ENCODE measurements around the gene P2RY14.

P2RY14 gene

DNA sequence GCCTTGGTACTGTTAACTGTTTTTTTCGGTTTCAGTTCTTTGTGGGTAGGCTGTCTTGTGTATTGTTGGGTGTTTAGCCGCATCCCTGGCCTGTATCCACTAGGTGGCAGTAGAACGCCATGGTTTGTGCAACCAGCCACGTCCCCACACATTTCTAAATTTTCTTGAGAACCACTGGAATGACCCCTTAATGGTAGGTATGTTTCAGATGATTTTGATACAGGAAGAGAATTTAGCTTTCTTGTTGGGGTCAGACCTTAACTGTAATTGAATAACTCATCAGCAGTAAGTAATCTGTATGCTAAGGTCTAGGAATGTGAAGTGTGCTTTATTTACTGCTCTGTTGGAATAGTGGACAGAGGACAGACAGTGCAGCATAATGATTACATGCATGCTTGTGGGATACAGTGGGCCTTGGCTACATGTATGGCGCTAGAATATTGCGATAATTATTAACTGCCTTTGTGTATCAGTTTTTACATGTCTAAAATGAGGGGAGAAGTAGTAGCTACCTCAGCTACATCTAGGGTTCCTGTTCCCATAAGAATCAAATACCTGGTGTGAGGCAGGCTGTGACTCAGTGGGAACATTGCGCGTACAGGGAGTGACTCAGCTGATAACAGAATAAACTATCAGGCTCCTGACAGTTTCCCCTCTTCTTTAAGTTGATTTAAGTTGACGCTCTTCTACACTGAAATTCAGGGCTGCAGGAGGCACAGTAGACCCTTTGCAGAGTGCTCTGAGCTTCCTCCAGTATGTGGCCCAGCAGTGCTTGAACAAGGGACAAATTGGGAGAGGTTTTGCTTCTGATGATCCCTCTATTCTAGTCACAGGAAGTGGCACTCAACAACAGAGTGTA is 50.3 kb downstream of the P2RY14 start:
- no peak overlapping the region for H3K4me3 ChIP-seq (ENCODE audit: low read length)
- DNase-seq (ENCODE audit: low read depth): peak; percentile 89
- TF ChIP-seq, protein P1, sequence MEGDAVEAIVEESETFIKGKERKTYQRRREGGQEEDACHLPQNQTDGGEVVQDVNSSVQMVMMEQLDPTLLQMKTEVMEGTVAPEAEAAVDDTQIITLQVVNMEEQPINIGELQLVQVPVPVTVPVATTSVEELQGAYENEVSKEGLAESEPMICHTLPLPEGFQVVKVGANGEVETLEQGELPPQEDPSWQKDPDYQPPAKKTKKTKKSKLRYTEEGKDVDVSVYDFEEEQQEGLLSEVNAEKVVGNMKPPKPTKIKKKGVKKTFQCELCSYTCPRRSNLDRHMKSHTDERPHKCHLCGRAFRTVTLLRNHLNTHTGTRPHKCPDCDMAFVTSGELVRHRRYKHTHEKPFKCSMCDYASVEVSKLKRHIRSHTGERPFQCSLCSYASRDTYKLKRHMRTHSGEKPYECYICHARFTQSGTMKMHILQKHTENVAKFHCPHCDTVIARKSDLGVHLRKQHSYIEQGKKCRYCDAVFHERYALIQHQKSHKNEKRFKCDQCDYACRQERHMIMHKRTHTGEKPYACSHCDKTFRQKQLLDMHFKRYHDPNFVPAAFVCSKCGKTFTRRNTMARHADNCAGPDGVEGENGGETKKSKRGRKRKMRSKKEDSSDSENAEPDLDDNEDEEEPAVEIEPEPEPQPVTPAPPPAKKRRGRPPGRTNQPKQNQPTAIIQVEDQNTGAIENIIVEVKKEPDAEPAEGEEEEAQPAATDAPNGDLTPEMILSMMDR (IDR thresholded peaks at IDR 0.05; ENCODE audit: insufficient read depth, low read depth, low read length, missing control alignments): peak; percentile 96

GRCh38 chr3:151227266-151227806 is 51.0 kb downstream of the P2RY14 start:
- peak; percentile 25 for DNase-seq (ENCODE audit: low read depth)
- TF ChIP-seq, protein P1 (IDR thresholded peaks at IDR 0.05; ENCODE audit: insufficient read depth, low read depth, low read length, missing control alignments): no peak
- no peak overlapping the region for H3K4me3 ChIP-seq (ENCODE audit: low read length)

- no peak overlapping the region for H3K4me3 ChIP-seq (ENCODE audit: low read length)
- DNase-seq (ENCODE audit: low read depth): no peak
- TF ChIP-seq, protein P1 (IDR thresholded peaks at IDR 0.05; ENCODE audit: insufficient read depth, low read depth, low read length, missing control alignments): no peak
Observed at GRCh38 chr3:151226825-151227224, 51.5 kb downstream of the P2RY14 start.

DNA sequence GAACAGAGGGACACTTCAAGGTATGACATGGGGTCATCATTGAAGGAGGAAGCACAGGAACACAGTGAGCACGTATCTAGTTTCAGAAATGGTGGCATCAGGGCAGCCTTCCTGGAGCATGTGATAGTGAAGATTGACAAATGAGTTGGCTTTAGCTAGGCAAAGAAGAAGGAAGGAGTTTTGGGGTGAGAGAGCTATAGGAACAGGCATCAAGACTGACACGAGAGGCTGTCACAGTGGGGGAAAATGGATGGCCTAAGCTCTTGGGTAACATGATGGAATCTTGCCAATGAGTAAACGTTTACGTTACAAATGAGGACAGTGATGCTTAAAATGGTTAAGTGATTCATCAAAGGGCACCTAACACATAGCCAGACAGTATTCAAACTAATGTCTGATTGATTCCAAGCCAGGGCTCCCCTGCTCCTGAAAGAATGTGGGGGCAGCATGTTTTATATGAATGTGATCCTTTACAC is 52.2 kb downstream of the P2RY14 start:
- DNase-seq (ENCODE audit: low read depth): peak; percentile 94
- TF ChIP-seq, protein P1 (IDR thresholded peaks at IDR 0.05; ENCODE audit: insufficient read depth, low read depth, low read length, missing control alignments): no peak
- no peak overlapping the region for H3K4me3 ChIP-seq (ENCODE audit: low read length)

GRCh38 chr3:151225040-151225975 is 53.0 kb downstream of the P2RY14 start:
- no peak for DNase-seq (ENCODE audit: low read depth)
- no peak overlapping the region for H3K4me3 ChIP-seq (ENCODE audit: low read length)
- TF ChIP-seq, protein P1 (IDR thresholded peaks at IDR 0.05; ENCODE audit: insufficient read depth, low read depth, low read length, missing control alignments): no peak

GRCh38 chr3:151224268-151224866 is 54.0 kb downstream of the P2RY14 start:
- TF ChIP-seq, protein P1 (IDR thresholded peaks at IDR 0.05; ENCODE audit: insufficient read depth, low read depth, low read length, missing control alignments): no peak
- no peak overlapping the region for H3K4me3 ChIP-seq (ENCODE audit: low read length)
- DNase-seq (ENCODE audit: low read depth): no peak
